Ishikawa (cell line): ENCODE data around the gene FCRL3.

Source experiments
- CEBPB ChIP-seq: IDR thresholded peaks from 2 replicates; pipeline ENCODE4 v1.6.1; 2012
- NFIC ChIP-seq: IDR thresholded peaks from 2 replicates; pipeline ENCODE4 v1.6.1; 2012
- RAD21 ChIP-seq: IDR thresholded peaks from 2 replicates; pipeline ENCODE4 v1.6.1; 2012; ENCODE audit warnings: low read depth
- TAF1 ChIP-seq: IDR thresholded peaks from 2 replicates; pipeline ENCODE4 v1.6.1; 2012; ENCODE audit warnings: low read depth, mild to moderate bottlenecking
- TCF12 ChIP-seq: IDR thresholded peaks from 2 replicates; pipeline ENCODE4 v1.6.1; 2012; ENCODE audit warnings: low read depth
- ZBTB7A ChIP-seq: IDR thresholded peaks from 2 replicates; pipeline ENCODE4 v1.6.1; 2012; ENCODE audit warnings: low read depth
- TF ChIP-seq, protein P1 (sequence below): IDR thresholded peaks from 2 replicates; pipeline ENCODE4 v1.6.1; 2012

DNA sequence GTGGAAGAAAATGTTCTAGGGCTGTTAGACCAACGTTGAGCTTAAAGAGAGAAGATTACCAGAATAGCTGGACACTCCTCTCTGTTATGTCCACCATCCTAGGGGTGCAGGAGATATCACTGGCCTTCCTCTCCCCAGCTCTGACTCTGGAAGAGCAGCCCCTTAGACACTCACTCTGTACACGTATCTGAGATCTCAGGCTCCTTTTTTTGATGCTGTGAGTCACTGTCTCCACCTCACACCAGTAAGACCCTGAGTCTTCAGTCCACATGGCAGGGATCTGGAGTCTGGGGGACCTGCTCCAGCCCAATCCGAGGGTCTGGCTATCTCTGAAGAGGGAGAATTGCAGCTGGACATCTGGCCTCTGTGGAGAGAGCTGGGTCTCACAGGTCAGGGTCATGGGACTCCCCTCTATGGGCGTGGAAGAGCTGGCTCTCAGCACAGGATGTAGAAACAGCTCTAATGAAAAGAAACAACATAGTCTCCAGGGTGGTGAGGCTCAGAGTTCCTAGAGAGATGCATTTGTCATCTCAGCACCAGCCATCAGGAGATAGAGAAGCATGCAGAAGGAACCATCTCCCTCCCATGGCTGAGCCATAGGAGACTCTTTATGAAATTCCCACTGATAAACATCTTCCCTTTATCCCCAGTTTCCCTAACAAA, 3.5 kb downstream of the FCRL3 start:
- TF ChIP-seq ZBTB7A (no peak), CEBPB (no peak), TCF12 (no peak), RAD21 (no peak), NFIC (no peak), TAF1 (no peak)
- TF ChIP-seq, protein P1, sequence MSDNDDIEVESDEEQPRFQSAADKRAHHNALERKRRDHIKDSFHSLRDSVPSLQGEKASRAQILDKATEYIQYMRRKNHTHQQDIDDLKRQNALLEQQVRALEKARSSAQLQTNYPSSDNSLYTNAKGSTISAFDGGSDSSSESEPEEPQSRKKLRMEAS, result no peak
